ENCODE results near the gene UPK3BL1.
"Not testable (repeated sequence)": the region's sequence is repeated elsewhere in the genome, so short reads cannot be mapped to it uniquely, and the experiment has no call there.

Gene UPK3BL1

DNA sequence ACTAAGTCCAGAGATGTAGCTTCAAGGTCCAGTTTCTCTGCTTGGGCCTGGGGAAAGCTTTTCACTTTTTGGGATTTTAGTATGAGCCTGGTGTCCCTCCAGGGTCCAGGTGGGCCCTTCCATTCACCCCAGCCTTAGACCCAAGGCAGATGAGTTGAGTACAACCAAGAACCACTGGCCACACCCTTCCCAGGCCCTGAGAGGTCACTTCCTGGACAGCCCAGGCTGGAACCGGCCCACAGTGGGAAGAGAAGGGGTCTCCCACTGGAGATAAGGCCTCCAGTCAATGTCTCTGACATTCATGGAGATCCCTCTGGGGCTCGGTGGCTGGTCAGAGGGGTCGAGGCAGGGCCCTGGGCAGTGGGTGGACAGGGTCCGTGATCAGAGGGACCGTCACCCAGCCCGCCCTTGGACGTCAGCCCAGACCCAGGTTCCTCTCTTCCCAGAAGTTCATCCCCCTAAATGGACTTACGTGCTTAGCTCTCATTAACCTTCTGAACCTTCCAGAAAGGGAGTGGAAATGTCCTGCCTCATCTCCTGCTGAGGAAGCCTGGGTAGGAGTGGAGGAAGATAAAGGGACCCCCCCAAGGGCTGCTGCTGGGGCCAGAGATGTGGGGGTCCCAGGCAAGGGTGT, 15.2 kb downstream of the UPK3BL1 start:
- DNase-seq (ENCODE audit: low read depth) = not testable (repeated sequence)

DNA sequence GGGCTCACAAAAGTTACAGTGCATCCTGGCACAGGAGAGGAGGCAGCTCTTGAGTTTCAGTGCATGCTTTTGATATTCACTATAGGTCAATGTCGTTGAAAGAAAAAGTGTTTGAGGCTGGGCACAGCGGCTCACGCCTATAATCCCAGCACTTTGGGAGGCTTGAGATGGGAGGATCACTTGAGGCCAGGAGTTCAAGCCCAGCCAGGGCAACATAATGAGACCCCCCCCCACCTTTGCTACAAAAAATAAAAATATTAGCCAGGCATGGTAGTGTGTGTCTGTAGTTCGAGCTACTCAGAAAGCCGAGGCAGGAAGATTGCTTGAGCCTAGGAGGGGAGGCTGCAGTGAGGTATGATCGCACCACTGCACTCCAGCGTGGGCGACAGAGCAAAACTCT, 24.5 kb downstream of the UPK3BL1 start:
- DNase-seq (ENCODE audit: low read depth) = not testable (repeated sequence)

DNA sequence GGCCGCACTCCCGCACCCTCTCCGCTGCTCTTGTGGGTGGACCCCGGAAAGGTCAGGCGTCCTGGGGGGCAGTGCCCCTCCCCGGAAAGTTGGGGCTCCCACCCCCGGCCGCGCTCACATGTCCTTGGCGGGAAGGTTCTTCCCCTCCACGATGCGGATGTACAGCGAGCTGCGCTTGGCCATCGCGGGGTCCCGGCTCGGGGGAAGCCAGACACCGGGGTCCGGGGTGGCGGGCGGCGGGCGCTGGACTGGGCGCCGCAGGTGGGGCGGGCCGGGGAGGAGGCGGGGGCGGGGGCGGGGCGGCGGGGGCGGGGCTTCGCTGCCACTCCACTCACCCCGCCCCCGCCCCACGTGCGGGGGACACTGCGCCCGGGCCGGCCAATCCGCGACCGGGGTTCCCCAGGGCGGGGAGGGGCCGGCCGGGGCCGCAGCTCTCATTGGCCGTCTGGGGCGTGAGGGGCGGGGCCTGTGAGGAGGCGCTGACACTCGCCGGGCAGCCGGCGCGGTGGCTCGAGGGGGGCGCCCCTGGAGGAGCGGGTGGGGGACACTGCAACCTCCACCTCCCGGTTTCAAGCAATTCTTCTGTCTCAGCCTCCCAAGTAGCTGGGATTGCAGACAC, 26.0 kb downstream of the UPK3BL1 start, which contains the start of gene RASA4:
TSS of gene RASA4 (minus strand) at position 250 of the 619 bp plus-strand sequence. CDS start at position 183, 67 bp downstream.
- not testable (repeated sequence) for DNase-seq (ENCODE audit: low read depth)

DNA sequence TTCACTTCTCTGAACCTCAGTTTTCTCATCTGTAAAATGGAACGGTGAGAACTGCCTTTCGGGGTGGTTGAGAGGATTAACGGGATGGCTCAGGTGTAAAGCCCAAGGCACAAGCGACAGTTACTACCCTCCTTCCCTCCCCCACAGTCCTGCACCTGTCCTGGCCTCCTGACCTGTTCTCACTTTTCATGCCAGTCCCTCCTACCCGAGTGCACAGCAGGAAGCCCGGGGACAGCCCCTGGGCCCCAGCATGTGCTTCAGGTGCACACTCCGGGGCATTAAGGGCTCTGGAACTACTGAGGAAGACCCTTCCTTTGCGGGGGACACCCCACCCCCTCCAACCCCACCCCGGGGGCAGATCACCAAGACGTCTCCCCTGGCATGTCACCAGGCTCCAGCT, 26.7 kb downstream of the UPK3BL1 start:
- DNase-seq (ENCODE audit: low read depth) = not testable (repeated sequence)

DNA sequence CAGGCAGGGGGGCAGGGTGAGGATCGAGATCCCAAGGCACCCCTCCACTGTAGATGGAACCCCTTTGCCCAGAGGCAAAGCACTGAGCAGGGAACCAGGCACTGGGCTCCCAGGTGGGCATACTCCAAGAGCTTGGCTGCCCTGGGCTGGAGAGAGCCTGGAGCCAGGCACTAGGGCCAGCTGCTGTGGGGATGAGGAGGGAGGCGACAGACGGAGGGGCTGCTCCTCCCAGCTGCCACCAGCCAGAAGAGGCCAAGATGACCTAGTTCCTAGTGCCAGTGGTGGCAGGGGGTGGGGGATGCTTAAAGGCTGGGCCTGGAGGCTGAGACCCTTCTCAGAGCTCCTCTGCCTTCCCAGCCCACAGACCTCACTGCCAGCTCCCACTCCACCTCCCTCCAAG, 27.7 kb downstream of the UPK3BL1 start:
- not testable (repeated sequence) for DNase-seq (ENCODE audit: low read depth)

DNA sequence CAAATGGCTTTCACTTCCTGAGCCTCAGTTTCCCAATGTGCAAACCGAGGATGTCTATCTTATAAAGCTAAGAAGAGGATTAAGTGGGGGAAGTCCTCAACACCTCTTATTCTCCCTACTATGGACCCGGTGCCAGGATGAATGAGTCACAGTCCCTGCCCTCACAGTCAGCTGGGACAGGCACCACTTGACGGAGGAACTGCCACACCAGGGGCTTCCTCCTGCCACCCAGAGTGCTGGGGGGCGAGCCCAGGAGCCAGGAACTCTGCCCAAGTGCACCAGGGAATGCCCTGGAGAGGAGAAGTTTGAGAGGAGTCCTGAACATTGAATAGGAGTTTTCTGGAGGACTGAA, 28.3 kb downstream of the UPK3BL1 start:
- DNase-seq (ENCODE audit: low read depth) = not testable (repeated sequence)

DNA sequence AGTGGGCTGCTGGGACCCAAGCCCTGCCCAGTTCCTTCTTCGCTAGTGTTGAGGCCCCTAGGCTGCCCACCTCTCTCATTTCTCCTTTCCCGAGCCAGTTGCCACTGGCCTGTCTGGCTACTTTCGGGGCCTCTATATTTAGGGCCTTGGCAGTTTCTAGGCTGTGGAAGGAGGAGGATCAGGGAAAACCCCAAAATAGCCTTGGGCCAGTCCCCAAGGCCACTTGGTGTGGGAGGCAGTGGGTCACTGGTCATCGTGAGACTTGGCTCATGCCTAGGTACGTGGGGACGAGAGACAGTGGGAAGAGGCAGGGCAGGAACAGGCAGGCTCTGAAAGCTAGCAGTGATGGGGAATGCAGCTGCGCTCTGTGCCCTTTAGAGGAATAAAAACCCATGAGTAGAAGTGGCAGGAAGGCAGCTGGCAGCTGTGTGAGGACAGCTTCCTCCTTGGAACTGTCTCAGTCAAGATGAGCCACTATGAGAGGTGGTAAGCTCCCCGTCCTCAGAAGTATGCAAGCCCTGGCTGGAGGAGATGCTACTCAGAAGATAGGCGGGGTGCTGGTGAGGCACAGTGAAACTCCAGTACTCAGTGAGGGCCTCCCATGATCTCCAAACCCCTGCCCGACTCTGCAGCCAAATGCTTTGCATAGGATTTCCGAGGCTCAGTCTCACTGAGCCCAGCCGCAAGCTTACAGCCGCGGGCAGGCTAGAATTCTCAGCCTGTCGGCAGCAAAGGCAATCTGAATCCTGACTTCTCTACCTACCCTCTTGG, 28.8 kb downstream of the UPK3BL1 start:
- DNase-seq (ENCODE audit: low read depth) = not testable (repeated sequence)

DNA sequence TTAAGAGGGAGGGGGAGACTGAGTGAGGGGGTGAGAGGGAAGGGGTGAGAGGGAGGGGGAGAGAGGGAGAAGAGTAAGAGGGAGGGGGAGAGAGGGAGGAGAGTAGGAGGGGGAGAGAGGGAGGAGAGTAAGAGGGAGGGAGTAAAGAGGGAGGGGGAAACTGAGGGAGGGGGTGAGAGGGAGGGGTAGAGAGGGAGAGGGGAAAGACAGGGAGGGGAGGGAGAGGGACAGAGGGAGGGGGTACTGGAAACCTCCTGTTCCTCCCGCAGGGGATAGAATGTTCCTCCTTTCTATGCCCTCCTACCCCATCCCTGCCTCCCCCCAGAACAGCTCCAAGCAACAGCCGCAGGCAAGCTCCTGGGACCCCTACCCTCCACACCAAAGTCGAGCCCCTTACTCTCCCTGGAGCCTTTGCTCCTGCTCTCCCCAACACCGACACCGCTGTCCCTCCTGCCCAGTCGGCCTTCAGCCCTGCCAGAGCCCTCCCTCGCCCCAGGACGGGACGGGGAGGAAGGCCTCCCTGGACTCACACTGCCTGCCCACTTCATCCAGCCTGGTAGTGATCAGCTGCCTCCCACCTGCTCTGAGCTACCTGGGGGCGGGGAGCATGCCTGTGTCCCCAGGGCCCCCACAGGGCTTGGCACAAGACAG, 30.8 kb downstream of the UPK3BL1 start:
- DNase-seq (ENCODE audit: low read depth) = not testable (repeated sequence)

DNA sequence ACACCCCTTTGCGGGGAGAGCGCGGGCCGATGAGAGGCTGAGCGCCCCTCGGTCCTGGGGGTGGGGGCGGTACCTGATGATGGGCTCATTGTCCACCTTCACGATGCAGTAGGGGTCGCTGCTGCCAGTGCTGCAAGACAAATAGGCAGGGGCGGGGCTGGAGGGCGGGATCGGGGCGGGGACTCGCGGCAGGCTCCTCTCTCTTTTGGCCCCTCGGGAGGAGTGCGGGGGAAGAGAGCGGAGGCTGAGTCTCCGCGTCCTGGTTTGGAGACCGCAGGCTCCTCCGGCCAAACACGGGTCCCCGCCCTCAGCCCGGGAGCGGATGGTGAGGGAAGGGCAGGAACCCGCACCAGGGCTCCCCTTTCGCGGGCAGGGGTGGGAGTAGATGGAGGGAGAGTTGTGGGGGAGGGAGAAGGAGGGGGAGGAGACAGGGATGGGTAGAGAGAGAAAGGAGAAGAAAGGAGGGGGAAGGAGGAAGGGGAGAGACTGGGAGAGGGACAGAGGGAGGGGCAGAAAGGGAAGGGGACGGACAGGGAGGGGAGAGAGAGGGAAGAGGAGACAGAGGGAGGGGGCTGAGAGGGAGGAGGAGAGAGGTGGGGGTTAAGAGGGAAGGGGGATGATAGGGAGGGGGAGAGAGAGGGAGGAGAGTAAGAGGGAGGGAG, 31.4 kb downstream of the UPK3BL1 start:
- not testable (repeated sequence) for DNase-seq (ENCODE audit: low read depth)

DNA sequence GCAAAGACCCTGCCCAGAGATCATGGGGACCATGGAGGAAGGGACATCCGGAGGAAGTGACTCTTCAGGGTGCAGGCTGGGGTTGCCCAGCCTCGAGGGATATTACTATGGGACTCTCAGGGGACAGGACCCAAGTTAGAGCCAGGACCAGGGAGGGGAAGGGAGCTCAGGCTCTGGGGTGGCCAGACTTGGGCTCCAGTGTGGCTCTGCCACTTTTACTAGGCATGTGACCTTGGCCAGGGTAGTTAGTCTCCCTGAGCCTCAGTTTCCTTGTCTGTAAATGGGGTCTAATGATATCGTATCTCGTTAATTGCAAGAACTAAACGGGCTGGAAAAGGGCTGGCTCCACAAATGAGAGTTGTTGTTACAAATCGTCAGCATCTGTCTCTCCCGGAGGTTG, 32.1 kb downstream of the UPK3BL1 start:
- DNase-seq (ENCODE audit: low read depth) = not testable (repeated sequence)

DNA sequence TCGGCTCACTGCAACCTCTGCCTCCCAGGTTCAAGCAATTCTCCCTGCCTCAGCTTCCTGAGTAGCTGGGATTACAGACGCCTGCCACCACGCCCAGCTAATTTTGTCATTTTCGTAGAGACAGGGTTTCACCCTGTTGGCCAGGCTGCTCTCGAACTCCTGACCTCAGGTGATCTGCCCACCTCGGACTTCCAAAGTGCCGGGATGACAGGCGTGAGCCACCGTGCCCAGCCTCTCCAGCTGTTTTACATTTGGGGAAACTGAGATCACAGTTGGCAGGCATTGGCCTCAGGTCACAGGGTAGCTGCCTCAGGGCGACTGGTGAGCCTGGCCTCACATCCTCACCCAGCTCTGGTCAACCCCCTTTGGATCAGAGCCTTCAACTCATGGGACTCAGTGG, 32.9 kb downstream of the UPK3BL1 start:
- not testable (repeated sequence) for DNase-seq (ENCODE audit: low read depth)

DNA sequence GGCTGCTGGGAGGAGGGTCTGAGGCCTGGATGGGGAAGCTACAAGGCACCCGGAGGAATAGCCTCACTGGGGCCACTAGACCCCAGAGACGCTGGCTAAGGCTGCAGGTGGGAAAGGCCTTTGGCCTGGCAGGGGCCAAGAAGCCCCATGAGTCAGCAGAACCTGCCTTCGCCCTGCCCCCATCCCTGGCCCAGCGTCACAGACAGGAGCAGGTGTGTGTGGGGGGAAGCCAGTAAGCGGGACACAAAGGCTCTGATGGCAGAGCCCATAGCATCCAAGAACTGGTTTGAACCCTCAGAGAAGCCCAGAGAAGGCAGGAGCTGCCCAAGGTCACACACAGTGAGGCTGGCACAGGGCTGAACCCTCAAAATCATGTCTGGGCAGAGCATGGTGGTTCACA, 35.7 kb downstream of the UPK3BL1 start:
- DNase-seq (ENCODE audit: low read depth) = not testable (repeated sequence)

DNA sequence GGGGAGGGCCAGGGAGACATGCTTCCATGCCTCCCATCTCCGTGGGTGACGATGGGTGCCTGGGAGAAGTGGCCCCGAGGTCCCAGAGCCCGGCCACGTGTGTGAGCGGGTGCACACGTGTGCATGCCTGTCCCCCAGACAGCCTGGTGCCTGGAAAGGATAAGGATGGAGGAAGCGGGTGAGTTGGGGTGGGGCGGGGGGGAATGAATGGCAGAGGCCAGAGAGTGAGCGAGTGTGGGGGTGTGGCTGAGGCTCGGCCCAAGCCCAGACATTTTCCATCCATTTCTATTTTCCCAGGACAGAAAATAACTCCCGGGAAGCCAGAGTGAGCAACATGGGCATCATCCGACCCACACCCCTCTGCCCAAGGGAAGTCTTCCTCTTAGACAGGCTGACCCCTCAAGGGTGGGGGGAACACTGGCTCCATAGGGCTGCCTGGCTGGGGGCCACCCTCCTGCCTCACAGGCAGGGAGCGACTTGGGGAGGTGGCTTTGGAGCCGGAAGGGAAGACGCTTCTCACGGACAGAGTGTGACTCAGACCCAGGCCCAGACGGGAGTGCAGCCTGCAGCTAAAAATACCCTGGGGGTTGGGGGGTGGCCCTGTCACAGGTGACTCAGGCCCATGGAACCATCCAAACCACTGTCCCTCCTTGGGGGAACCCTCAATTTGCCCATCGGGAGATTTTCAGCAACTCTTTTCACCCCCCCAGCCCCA, 38.0 kb downstream of the UPK3BL1 start:
- not testable (repeated sequence) for DNase-seq (ENCODE audit: low read depth)

DNA sequence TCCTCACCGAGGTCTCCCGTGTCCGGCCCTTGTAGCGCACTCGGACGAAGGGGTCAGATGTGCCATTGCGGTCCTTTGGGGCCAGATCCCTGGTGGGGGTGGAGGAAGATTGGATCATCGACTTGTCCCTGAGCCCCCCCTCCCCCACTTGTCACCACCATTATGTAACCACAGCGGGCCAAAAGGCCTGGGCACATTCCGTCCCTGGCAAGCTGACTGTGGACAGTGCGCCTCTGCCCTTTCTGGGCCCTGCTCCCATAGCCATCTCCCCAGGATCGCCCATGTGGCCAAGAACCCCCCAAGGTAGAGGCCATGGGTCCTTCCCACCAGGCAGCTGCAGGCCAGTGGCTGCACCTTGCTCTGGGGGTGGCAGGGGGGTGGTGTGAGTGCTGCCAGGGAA, 40.3 kb downstream of the UPK3BL1 start:
- not testable (repeated sequence) for DNase-seq (ENCODE audit: low read depth)

DNA sequence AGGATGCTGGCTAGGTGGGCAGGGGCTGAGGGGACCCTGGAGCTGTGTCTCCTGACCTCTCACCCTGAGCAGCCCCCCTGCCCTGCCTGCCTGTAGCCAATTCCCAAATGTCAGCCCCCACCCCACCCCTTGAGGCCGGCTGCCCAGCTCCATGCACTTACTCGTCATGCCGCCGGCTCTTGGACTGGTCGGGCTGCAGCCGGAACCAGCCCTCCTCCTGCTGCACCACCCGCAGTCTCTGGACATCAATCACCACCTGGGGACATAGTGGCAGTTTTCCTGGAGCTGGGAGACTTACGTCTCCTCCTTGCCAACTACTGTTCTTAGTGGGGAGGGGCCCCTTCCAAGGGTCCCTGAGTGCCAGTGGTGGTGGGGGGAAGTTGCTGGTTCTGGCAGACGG, 42.9 kb downstream of the UPK3BL1 start:
- DNase-seq (ENCODE audit: low read depth) = not testable (repeated sequence)

DNA sequence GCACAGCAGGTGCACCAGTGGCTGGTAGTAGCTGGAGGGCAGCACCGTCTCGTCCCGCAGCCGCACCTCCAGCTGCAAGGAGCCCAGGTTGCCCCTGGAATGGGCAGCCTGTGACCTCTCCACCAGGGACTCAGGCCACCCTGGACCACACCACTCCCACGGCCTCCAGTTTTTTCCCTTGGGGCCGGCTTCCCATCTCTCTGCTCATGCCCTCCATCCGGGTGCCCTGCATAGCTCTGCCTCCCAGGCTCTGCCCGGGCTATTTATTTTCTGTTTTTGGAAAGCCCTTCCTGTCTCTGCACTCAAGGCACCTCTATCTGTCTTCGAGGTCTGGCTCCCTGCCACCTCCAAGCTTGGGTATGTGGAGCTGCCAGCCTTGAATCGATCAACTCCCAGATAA, 46.6 kb downstream of the UPK3BL1 start:
- DNase-seq (ENCODE audit: low read depth) = not testable (repeated sequence)

DNA sequence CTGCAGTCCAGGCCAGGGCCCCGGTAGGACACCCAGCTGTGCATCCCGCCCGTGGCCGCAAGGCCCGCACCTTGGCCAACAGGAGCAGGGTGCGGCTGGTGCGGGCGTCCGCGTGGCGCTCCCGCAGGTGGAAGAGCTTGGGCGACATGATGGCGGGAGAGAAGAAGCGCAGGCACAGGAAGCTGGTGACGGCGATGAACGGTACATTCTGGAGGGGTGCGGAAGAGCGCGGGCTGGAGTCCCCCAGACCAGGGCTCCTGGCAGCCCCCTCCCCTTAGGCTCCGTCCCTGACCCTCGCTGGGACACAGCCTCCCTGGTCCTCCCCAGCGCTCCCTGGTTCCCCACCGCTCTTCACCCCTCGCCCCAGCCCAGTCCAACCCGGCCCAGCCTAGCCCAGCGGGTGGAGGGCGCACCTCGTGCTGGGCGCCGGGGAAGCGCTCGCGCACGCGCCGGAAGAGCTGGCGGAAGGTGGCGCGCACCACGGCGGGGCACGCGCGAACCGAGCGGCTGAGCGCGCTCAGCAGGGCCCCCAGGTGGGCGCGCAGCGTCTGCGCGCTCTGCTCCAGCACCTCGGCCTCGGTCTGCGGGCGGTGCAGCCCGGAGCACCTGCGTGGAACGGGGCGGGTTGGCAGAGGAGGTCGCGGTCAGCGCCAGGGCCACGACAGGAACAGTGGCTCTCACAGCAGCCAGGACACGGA, 48.8 kb downstream of the UPK3BL1 start:
- not testable (repeated sequence) for DNase-seq (ENCODE audit: low read depth)

DNA sequence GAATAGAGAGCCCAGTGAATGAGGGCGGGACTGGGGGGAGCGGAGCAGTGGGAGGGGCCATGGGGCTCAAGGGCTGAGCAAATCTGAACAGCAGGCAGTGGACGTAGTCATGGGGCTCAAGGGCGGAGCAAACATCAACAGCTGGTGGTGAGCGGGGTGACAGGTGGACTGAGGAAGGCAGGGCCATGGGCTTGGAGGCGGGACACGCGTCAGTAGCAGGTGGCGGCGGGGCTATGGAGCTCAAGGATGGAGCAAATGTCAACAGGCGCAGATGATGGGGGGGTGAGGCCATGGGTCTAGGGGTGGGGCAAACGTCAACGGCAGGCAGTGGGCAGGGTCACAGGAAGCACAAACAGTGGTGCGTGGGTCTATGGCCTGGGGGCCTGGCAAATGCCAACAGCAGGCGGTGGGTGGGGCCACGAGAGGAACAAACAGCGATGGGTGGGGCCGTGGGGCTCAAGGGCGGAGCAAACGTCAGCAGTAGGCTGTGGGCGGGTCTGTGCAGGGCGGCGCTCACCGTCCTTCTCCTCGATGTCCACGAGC, 50.0 kb downstream of the UPK3BL1 start:
- not testable (repeated sequence) for DNase-seq (ENCODE audit: low read depth)

DNA sequence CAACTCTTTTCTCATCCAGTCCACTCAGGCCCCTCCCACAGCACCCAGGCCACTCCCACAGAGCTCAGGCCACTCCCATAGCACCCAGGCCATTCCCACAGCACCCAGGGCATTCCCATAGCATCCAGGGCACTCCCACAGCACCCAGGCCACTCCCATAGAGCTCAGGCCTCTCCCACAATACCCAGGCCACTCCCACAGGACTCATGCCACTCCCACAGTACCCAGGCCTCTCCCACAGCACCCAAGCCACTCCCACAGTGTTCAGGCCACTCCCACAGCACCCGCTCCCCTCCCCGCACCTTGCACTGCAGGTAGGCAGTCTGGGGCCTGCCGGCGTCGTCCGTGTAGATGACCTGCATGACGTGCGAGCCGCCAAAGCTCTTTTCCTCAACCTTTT, 52.7 kb downstream of the UPK3BL1 start:
- DNase-seq (ENCODE audit: low read depth) = not testable (repeated sequence)

Data from activated T-helper 9 cell treated with anti-CD3 and anti-CD28 coated beads, Interleukin-2, amount 50 U/mL, for 16 hours (primary cell).